Panc1 (cell line): ENCODE results near the gene DDAH2.

Source experiments
- CTCF ChIP-seq: fragments of 450-650 bp; IDR thresholded peaks from 2 replicates; pipeline ENCODE4 v1.5.1; 2017; ENCODE audit warnings: mild to moderate bottlenecking
- POLR2AphosphoS5 ChIP-seq: IDR thresholded peaks from 2 replicates; pipeline ENCODE4 v1.6.1; 2012; ENCODE audit warnings: mild to moderate bottlenecking, low read depth, low read length, moderate library complexity

- no peak for TF ChIP-seq CTCF
- TF ChIP-seq POLR2AphosphoS5, result peak; percentile 76
These were observed 10.7 kb upstream of the DDAH2 start, which contains the start of gene MSH5 for GRCh38 chr6:31739639-31740396.
